Activated CD8-positive, alpha-beta T cell treated with anti-CD3 and anti-CD28 coated beads for 36 hours (primary cell): ENCODE data around the gene LRRC8C. TPM values are rescaled to one million over a fixed set of nuclear protein-coding genes. Genes with fewer than 3 reads are reported as not detected.

Source experiments
- ATAC-seq: fragments of 200-7000 bp; cut with Tn5 transposase; one replicate; pipeline ENCODE4 v1.10.0; 2021; ENCODE audit warnings: mild to moderate bottlenecking, moderate library complexity
- CTCF ChIA-PET: fragments of 350-600 bp; sonication (Branson Sonifier 250); formaldehyde crosslinking; loops from one replicate; lab custom pipeline; 2021; ENCODE audit warnings: antibody characterized with exemption; lab: Charles Lee
- POLR2A ChIA-PET: fragments of 350-600 bp; sonication (Branson Sonifier 250); formaldehyde crosslinking; loops from one replicate; lab custom pipeline; 2021; ENCODE audit warnings: antibody characterized with exemption; lab: Charles Lee
- DNase-seq: peaks from one replicate; pipeline ENCODE4 v3.0.0-alpha.2; 2020
- H3K27ac Mint-ChIP-seq: one replicate; pipeline ENCODE4 v1.8.0; 2021; ENCODE audit warnings: mild to moderate bottlenecking, mixed read lengths
- H3K27me3 Mint-ChIP-seq: one replicate; pipeline ENCODE4 v1.8.0; 2021; ENCODE audit warnings: mixed read lengths
- H3K36me3 Mint-ChIP-seq: one replicate; pipeline ENCODE4 v1.8.0; 2021; ENCODE audit warnings: low read depth, mixed read lengths
- H3K4me1 Mint-ChIP-seq: one replicate; pipeline ENCODE4 v1.8.0; 2021; ENCODE audit warnings: low read depth, mixed read lengths
- H3K4me3 Mint-ChIP-seq: one replicate; pipeline ENCODE4 v1.8.0; 2021; ENCODE audit warnings: mild to moderate bottlenecking, moderate library complexity, mixed read lengths
- H3K9me3 Mint-ChIP-seq: one replicate; pipeline ENCODE4 v1.8.0; 2021; ENCODE audit warnings: mixed read lengths
- CTCF ChIP-seq: fragments of 200-600 bp; IDR thresholded peaks from one replicate; pipeline ENCODE4 v1.8.0; 2022; ENCODE audit warnings: antibody characterized with exemption, mild to moderate bottlenecking
- intact Hi-C: fragments of 100-400 bp; cut with micrococcal nuclease; formaldehyde crosslinking; loops from one replicate; pipeline ENCODE4 v1.10.0; 2022
- total RNA-seq, 2 experiments: library from RNA; stranded (reverse); gene quantifications; one replicate each; pipeline ENCODE4 v1.2.3, GENCODE V29; 2021

The LRRC8C gene
- total RNA-seq, 2 experiments from 2014 or later: 34.4 to 37.4 TPM

DNA sequence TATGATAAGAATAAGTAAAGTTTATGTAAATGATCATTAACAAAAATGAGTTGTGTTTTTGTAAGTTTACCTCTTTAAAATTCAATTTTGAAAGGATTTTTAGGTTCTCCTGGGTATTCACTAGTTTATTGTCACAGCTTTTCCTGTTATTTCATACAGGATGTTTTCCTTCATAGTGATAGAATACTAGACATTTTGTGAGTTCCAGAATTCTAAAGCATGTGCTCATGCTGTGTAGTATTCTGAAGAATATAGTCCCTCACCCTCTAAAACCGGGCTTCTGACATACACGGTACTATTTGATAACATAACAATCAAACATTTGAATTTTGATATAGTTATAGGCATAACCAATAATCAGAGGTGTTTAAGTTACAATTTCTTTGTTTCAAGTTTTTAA, 10.7 kb downstream of the LRRC8C start:
- intact Hi-C loops: no loop called here
- H3K27me3 Mint-ChIP-seq: no peaks in the 10 kb centered on the region
- POLR2A ChIA-PET: interaction anchor here (0.6 to 1.5 kb wide), 2 partner anchors 10 to 11 kb away, joined by 3 to 4 read pairs; no protein-coding TSS in a partner anchor
- TF ChIP-seq CTCF: no peak
- peaks cover 62% of the 10 kb centered on the region for H3K4me1 Mint-ChIP-seq
- CTCF ChIA-PET: interaction anchor here (1.0 to 2.5 kb wide), 3 partner anchors 11 to 119 kb away, joined by 3 to 9 read pairs (median 4); partner anchors contain the start of gene LRRC8C
- peaks cover 21% of the 10 kb centered on the region for H3K9me3 Mint-ChIP-seq
- no peak overlapping the region for H3K4me3 Mint-ChIP-seq
- H3K36me3 Mint-ChIP-seq: peaks cover 63% of the 10 kb centered on the region
- no peak for ATAC-seq
- peak overlapping the region; percentile 77 for H3K27ac Mint-ChIP-seq
- no peak for DNase-seq

DNA sequence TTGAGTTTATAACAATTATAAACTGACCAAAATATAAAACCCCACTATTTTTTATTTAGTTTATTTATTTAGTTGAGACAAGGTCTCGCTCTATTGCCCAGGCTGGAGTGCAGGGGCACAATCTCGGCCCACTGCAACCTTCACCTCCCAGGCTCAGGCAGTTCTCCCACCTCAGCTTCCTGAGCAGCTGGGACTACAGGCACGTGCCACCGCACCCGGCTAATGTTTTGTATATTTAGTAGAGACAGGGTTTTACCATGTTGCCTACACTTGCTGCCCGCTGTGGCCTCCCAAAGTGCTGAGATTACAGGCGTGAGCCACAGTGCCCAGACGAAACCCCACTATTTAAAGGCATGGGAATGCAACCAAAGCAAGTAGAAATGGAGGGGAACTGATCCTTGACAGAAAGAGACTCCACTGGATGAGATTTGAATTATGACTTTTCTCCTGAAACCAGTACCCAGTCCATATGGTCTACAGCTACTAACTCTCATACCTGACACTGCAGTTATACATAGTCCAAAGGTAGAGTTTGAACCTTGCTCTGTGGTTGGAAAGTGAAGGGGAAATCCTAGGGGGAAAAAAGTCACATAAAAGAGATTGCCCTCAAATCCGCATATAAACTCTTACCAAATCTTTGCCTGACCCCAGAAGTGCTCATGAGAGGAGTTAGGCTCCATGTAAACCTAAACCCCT, 11.3 kb downstream of the LRRC8C start:
- H3K4me3 Mint-ChIP-seq: no peak overlapping the region
- TF ChIP-seq CTCF: no peak
- peak overlapping the region; percentile 50 for H3K27ac Mint-ChIP-seq
- peaks cover 21% of the 10 kb centered on the region for H3K9me3 Mint-ChIP-seq
- ATAC-seq: no peak
- no peaks in the 10 kb centered on the region for H3K27me3 Mint-ChIP-seq
- POLR2A ChIA-PET: interaction anchor here (0.6 to 1.5 kb wide), 6 partner anchors 9 to 150 kb away, joined by 3 to 6 read pairs (median 4); no protein-coding TSS in a partner anchor
- intact Hi-C loops: no loop called here
- H3K4me1 Mint-ChIP-seq: peaks cover 65% of the 10 kb centered on the region
- CTCF ChIA-PET: interaction anchor here (0.7 to 2.5 kb wide), 3 partner anchors 12 to 119 kb away, joined by 3 to 9 read pairs (median 6); partner anchors contain the start of gene LRRC8C
- DNase-seq: no peak
- peaks cover 61% of the 10 kb centered on the region for H3K36me3 Mint-ChIP-seq

GRCh38 chr1:89646259-89646658, 13.3 kb downstream of the LRRC8C start:
- TF ChIP-seq CTCF: no peak
- no peak for DNase-seq
- Mint-ChIP-seq H3K4me3 (no peak overlapping the region), H3K36me3 (peaks cover 67% of the 10 kb centered on the region), H3K4me1 (peaks cover 69% of the 10 kb centered on the region), H3K9me3 (peaks cover 21% of the 10 kb centered on the region), H3K27ac (no peak overlapping the region), H3K27me3 (no peaks in the 10 kb centered on the region)
- no peak for ATAC-seq
- POLR2A ChIA-PET: interaction anchor here (0.8 kb wide), 2 partner anchors 111 to 115 kb away, joined by 3 read pairs; no protein-coding TSS in a partner anchor
- intact Hi-C loops: no loop called here
- CTCF ChIA-PET: interaction anchor here (0.9 to 2.6 kb wide), 4 partner anchors 10 to 198 kb away, joined by 3 to 12 read pairs (median 8); partner anchors contain the start of gene LRRC8C

DNA sequence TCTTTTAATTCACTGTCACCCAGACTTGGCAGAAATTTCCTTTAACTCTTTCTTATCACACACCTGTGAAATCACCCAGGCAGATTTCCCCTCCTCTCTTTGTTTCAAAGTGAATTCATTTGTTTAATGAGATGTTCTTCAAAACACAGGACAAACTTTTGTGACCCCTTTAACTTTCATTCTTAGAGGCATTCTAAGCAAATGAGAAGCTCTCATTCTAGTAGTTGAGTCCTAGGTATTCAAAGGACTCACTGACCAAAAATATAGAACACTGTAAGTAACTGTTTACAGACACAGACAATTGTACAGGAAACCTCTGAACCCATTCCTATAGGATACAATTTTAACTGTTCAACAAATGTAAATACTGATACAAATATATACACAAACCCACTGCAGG, 16.9 kb downstream of the LRRC8C start:
- intact Hi-C loops: loop anchor here (5.0 kb wide), 1 partner anchor 43 kb away; no protein-coding TSS in a partner anchor
- TF ChIP-seq CTCF: no peak
- Mint-ChIP-seq H3K4me1 (peaks cover 73% of the 10 kb centered on the region), H3K36me3 (peaks cover 70% of the 10 kb centered on the region), H3K27ac (peak overlapping the region; percentile 85), H3K27me3 (no peaks in the 10 kb centered on the region), H3K9me3 (peaks cover 17% of the 10 kb centered on the region), H3K4me3 (no peak overlapping the region)
- ATAC-seq (peak; percentile 32), DNase-seq (no peak)
- ChIA-PET CTCF (interaction anchor here (1.0 to 2.2 kb wide), 3 partner anchors 15 to 166 kb away, joined by 3 to 8 read pairs (median 4); partner anchors contain the start of gene LRRC8C), POLR2A (interaction anchor here (1.2 kb wide), 1 partner anchor 13 kb away, joined by 3 read pairs; no protein-coding TSS in a partner anchor)
